ENCODE data around the gene HERC6. TPM values are rescaled to one million over a fixed set of nuclear protein-coding genes. Genes with fewer than 3 reads are reported as not detected.

The HERC6 gene
- polyA plus RNA-seq, 1 donor from 2014 or later: 0.33 TPM

- Histone ChIP-seq H4K20me1 (ENCODE audit: insufficient read depth) (no peaks in the 10 kb centered on the region), H3K4me2 (ENCODE audit: low read length) (no peak overlapping the region), H3K9ac (ENCODE audit: low read length) (no peak overlapping the region), H3K27ac (ENCODE audit: low read length) (no peak overlapping the region), H3K36me3 (ENCODE audit: insufficient read depth, low read length) (no peaks in the 10 kb centered on the region), H3K27me3 (ENCODE audit: insufficient read depth, low read depth, low read length) (peaks cover 15% of the 10 kb centered on the region), H3K9me2 (ENCODE audit: insufficient read depth, low read length) (no peaks in the 10 kb centered on the region), H2AFZ (ENCODE audit: low read depth, low read length) (no peak overlapping the region), H3K4me3 (ENCODE audit: low read length) (no peak overlapping the region), H3F3A (ENCODE audit: insufficient read depth, low read length, poor library complexity, severe bottlenecking) (no peaks in the 10 kb centered on the region), H3K9me3 (ENCODE audit: low read length) (no peaks in the 10 kb centered on the region), H3K79me2 (replicated peaks; ENCODE audit: insufficient read depth, low read length) (no peaks in the 10 kb centered on the region)
- TF ChIP-seq EP300 (conservative IDR thresholded peaks at IDR 0.05; ENCODE audit: poor library complexity, severe bottlenecking) (no peak), SMC3 (conservative IDR thresholded peaks at IDR 0.05; ENCODE audit: poor library complexity) (no peak), REST (IDR thresholded peaks at IDR 0.05; ENCODE audit: borderline replicate concordance) (no peak)
These were observed 4.0 kb downstream of the HERC6 start for GRCh38 chr4:88382621-88383020.

GRCh38 chr4:88390128-88390527 lies 11.5 kb downstream of the HERC6 start:
- no peak overlapping the region for H3K9ac ChIP-seq (ENCODE audit: low read length)
- H3K9me3 ChIP-seq (ENCODE audit: low read length): no peaks in the 10 kb centered on the region
- no peak overlapping the region for H3K4me2 ChIP-seq (ENCODE audit: low read length)
- H3K4me3 ChIP-seq (ENCODE audit: low read length): no peak overlapping the region
- H3K27me3 ChIP-seq (ENCODE audit: insufficient read depth, low read depth, low read length): no peaks in the 10 kb centered on the region
- no peaks in the 10 kb centered on the region for H3K9me2 ChIP-seq (ENCODE audit: insufficient read depth, low read length)
- no peak overlapping the region for H3K27ac ChIP-seq (ENCODE audit: low read length)
- H4K20me1 ChIP-seq (ENCODE audit: insufficient read depth): no peaks in the 10 kb centered on the region
- H3K36me3 ChIP-seq (ENCODE audit: insufficient read depth, low read length): no peaks in the 10 kb centered on the region
- no peak overlapping the region for H2AFZ ChIP-seq (ENCODE audit: low read depth, low read length)
- no peaks in the 10 kb centered on the region for H3K79me2 ChIP-seq (replicated peaks; ENCODE audit: insufficient read depth, low read length)
- no peaks in the 10 kb centered on the region for H3F3A ChIP-seq (ENCODE audit: insufficient read depth, low read length, poor library complexity, severe bottlenecking)
- TF ChIP-seq CTCF (IDR thresholded peaks at IDR 0.05; ENCODE audit: poor library complexity, severe bottlenecking) (no peak), MXI1 (conservative IDR thresholded peaks at IDR 0.05; ENCODE audit: poor library complexity, severe bottlenecking) (no peak), EZH2 (IDR thresholded peaks at IDR 0.05; ENCODE audit: borderline replicate concordance, insufficient read depth, low read length, poor library complexity, severe bottlenecking) (no peak), RAD21 (conservative IDR thresholded peaks at IDR 0.05) (no peak), TAF1 (IDR thresholded peaks at IDR 0.05; ENCODE audit: low read depth) (no peak)

- Histone ChIP-seq H4K20me1 (ENCODE audit: insufficient read depth) (no peaks in the 10 kb centered on the region), H3K9me2 (ENCODE audit: insufficient read depth, low read length) (no peaks in the 10 kb centered on the region), H3K36me3 (ENCODE audit: insufficient read depth, low read length) (no peaks in the 10 kb centered on the region), H3K27me3 (ENCODE audit: insufficient read depth, low read depth, low read length) (no peaks in the 10 kb centered on the region), H3K9me3 (ENCODE audit: low read length) (no peaks in the 10 kb centered on the region), H3K9ac (ENCODE audit: low read length) (no peak overlapping the region), H2AFZ (ENCODE audit: low read depth, low read length) (no peak overlapping the region), H3K4me2 (ENCODE audit: low read length) (no peak overlapping the region), H3K79me2 (replicated peaks; ENCODE audit: insufficient read depth, low read length) (no peaks in the 10 kb centered on the region), H3F3A (ENCODE audit: insufficient read depth, low read length, poor library complexity, severe bottlenecking) (no peaks in the 10 kb centered on the region), H3K27ac (ENCODE audit: low read length) (no peak overlapping the region), H3K4me3 (ENCODE audit: low read length) (no peak overlapping the region)
- no peak for TF ChIP-seq RAD21 (conservative IDR thresholded peaks at IDR 0.05)
- TF ChIP-seq REST (IDR thresholded peaks at IDR 0.05; ENCODE audit: borderline replicate concordance): no peak
- no peak for TF ChIP-seq TAF1 (IDR thresholded peaks at IDR 0.05; ENCODE audit: low read depth)
- TF ChIP-seq EZH2 (IDR thresholded peaks at IDR 0.05; ENCODE audit: borderline replicate concordance, insufficient read depth, low read length, poor library complexity, severe bottlenecking): no peak
- no peak for TF ChIP-seq POLR2AphosphoS5 (IDR thresholded peaks at IDR 0.05)
- no peak for TF ChIP-seq MXI1 (conservative IDR thresholded peaks at IDR 0.05; ENCODE audit: poor library complexity, severe bottlenecking)
- TF ChIP-seq SMC3 (conservative IDR thresholded peaks at IDR 0.05; ENCODE audit: poor library complexity): no peak
- TF ChIP-seq EP300 (conservative IDR thresholded peaks at IDR 0.05; ENCODE audit: poor library complexity, severe bottlenecking): no peak
- no peak for TF ChIP-seq CTCF (IDR thresholded peaks at IDR 0.05; ENCODE audit: poor library complexity, severe bottlenecking)
These were observed 13.1 kb downstream of the HERC6 start for GRCh38 chr4:88391703-88392102.

Measured in neural cell (in vitro differentiated cells).